GM19238 (cell line): Measurements from ENCODE around the gene DOCK10.

ENCODE experiments used
- DNase-seq: peaks from one replicate; pipeline ENCODE4 v3.0.0; 2011; ENCODE audit warnings: low spot score; ENCODE audit not compliant: insufficient read length

Gene DOCK10

DNA sequence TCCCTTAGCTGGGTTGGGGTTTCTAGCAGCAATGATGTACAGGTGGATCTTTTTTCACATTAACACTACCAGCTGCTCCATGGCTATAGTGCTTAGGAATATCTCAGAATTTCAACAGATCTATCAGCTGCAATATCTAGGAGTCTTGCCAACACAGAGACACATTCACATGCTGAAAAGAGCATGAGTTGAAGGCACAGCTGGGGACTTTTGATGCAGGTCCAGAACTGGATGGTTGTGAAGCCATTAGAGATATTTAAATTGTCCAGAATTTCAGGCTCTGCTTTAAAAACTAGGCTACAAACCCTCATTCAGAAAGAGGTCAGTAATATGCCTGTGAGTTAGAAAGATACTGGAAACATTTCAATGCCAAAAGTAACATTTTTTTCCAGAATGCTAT lies 203.9 kb downstream of the DOCK10 start:
- DNase-seq, result no peak

DNA sequence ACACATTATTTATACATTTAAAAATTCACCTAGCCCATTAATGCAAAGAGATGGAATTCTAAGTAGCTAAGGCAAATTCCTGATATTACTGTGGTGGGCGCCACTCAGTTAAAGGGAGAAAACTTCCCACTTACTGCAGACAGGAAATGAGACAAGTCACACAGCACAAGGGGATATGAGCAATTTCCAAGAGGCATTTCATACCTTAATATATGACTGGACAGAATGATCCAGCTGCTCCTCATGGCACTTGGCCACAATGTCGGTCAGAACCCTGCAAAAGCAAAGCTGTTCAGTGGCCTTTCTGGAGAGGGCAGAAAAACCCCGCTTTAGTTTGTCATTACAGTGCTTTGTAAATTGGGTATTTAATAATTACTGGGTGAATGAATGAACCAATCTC lies 204.7 kb downstream of the DOCK10 start:
- DNase-seq, result no peak

DNA sequence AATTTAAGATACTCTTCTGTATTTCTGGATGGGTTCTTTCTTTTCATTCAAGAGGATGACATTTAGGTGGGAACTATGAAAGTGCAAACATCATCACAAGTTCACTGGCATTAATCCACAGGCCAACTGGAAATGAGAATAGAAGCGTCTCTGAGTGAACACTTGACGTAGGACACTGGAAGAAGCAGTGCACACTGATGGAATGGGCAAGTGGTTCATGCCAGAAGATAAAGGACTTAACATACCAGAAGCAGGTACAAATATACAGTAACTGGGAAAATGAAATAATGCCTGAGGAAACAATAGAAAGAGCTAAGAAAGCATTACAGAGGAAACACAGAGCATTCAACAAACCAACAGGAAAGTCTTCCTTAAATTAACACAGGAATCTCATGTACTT lies 205.2 kb downstream of the DOCK10 start:
- DNase-seq, result no peak

DNA sequence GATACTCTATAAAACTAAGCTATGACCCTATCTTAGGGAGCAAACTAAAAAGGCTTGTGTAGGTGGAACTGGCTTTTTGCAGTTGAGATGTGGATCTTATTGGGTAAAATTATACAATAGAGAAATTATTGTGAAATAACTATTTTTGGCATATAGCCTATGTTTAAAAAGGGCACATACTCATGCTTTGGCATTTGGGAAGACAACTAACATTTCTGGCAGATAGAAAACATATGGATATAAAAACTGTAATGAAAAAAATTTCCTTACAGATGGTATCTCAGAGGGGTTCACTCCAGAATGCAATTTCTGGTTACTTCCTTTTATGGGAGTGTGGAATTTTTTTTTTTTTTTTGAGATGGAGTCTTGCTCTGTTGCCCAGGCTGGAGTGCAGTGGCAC lies 206.0 kb downstream of the DOCK10 start:
- no peak for DNase-seq

DNA sequence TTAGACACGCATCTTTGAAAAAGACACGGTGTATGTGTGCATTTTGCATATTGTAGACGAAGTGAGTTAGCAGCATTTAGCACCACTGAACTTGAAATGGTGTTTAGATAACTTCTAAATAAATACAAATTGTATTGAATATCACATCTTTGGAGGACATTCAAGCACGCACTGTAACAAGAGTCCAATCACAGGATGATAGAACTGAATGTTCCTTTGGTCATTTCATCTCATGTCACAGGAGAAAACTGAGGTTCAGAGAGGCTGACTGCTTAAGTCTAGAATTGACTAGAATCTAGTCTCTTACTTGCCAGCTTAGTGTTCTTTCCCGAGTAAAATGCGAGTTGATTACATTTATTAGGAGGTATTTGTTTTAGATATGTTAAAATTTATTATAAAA lies 206.9 kb downstream of the DOCK10 start:
- DNase-seq, result no peak

DNA sequence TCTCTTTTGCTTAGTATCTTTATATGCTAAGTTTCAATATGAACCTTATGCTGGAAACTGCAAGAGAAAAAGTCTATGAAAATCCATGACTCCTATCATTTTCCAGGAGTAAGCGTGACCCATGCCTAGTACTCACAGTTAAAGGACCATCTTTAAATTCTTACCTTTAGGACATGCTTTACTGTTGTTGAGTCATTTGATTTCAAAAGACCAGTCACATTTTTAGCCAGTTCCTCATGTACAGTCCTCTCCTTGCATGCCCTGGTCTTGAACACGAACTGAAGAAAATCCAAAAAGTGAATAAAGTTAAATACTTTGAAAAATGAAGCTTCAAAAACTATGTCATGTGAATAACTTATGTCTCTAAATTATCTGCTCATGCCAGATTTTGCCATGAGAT lies 208.3 kb downstream of the DOCK10 start:
- no peak for DNase-seq

DNA sequence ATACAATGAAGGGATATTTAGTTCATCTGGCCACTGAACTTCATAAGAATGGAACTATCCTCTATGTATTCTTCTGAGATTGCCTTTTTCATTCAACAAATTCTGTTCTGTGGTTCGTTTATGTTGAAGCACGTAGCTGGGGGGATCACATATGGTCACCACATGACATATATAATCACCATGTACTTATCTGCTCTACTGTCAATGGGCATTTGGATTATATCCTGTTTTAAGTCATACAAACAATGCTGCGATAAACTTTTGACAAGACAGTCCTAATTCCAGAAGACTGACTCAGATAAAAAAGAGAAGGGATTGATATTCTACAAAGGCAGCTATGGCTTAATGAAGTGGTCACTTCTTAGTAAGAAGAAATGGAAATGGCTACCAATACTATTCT lies 210.1 kb downstream of the DOCK10 start:
- DNase-seq, result no peak

DNA sequence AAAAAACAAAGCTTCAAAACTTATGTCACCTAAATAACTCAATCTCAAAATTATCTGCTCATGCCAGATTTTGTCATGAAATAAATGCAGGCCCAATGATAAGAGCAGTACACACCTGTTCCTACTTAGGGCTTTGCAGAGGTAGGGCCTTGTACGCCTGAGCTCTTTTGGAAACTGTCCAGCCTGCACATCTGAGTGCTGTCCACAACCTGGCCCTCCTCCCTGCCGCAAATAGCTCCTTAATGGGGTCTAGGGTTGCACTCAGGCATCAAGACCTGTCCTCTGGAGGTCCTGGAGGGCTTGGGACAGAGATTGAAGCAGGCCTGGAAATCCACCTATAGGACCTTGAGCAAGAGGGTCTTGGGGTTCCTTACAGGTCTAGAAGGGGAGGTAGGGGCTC lies 210.7 kb downstream of the DOCK10 start:
- DNase-seq, result no peak

DNA sequence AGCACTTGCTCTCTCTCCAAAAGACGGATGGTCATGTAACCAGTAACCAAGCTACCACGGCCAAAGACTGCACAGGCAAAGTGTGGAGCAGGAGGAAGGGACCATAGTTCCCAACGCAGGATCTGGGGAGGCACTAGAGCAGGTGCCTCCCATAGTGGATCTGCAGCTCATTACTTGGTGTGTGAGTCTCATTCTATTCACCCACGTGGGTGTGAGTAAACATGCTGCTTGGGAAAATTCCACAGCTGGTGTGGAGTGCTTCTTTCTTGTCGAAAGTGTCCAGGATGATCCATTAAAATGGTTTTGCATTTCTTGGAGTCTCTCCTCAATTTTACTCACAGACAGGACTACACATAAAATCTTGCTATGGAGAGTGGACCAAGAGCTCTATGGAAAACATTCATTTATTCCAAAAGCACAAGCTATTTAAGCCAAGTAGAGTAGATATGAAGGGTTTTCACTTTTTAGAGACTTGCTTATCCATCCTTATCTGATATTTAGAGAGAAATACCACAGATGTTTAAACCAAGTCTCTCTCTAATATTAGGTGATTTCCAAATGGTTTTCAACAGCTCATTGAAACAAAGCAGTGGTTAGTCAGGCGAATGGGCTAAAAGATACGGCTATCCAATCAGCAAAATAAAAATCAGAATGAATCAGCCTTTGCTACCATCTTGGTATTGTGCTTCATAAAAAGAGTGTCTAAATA lies 221.8 kb downstream of the DOCK10 start:
- DNase-seq, result no peak

DNA sequence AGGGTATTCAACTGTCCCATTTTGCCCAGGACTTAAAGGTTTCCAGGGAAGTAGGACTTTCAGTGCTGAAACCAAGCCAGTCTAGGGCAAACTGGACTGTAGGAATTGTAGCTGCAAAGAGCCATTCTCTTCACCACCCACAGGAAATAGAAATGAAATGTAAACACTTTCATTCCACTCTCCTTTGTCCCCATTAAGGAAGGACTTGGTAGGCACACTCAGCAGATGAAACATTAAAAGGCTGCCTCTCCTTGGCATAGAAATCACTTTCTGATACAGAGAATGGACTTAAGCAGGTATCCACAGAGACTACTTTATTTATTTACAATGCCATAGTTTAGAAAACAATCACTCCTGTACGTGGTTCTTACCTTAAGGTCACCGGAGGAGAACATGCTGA lies 223.2 kb downstream of the DOCK10 start:
- no peak for DNase-seq

DNA sequence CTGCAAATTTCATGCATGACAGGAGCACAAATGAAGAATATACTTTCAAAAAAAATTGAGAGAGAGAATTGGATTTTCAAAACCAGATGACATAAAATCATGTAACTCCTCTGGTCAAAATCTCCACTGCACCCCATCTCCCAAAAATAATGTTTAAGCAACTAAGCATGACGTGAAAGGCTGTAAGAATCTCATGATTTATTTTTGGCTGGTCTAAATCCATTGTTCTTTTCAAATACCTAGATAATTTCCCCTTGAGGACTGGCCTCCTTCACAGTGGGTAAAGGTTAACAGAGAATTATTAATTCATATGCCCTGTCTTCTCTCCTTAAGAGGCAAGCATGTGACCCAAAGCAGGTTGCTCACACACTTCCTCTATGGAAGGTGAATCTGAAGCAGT lies 224.6 kb downstream of the DOCK10 start:
- no peak for DNase-seq

DNA sequence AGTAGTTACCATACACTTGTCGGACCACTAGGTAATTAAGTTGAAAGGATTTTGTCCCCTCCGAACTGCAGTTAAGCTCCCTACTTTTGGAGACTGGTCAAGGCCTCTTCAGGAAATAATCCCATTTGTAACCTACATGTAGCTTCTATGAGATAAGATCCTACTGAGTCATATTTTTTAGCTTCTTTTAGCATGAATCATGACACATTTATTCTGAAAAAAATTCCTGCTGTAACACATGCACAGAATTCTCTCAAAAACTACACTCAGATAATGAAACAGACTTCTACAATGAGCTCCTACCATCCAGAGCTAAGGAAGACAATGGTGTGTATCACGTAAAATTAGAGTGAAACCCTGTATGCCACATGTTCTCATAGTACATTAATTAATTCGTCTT lies 225.5 kb downstream of the DOCK10 start:
- DNase-seq, result no peak

DNA sequence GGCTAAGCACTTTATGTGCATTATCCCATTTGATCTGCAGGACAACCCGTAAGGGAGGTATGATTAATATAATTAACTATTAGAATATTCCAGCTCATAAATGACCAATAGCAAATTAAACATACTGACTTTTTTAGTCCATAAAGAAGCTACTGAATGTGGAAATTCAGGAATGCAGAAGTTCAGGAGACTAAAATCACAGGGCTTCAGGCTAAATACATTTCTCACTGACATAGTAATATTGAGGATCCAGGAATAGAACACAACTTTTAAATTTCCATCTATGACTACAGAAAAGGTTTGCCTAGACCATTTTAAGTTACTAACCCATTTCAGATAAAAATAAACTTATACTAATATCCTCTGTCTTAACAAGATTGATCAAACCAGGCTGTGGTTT lies 228.7 kb downstream of the DOCK10 start:
- DNase-seq, result no peak

DNA sequence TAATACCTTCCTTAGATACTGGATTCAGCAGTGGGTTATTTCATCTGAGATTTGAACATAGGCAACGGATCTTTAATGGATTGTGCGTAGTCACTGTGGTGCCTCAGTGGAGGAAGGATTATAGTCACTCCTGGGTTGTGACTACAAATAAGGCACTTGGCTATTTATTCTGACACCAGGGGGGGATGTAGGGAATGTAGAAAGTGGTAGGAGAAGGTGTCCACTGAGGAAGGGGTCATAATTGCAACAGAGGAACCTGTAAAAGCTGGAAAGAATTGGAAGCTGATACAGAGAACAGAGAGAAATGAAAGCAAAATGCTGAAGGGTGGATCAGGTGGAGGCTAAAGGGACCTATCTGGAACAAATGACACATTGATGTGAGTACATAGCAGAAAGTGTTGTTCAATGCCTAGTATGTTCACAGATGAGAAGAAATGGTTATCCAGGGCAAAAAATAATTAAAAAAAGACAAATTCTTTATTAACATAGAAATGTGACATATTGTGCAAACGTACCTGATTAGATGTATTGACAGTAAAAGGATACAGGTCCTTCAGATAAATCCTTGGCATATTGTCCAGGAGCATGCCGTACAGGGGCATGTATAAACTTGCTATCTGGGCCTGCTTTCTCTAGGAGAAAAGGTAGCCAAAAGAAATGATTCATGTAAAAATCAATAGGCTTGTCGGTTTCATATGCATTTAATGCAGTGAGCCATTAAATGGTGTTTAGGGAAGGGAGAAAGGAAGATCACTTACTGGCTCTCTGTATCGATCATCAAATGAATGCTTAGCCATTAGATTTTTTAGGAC lies 234.9 kb downstream of the DOCK10 start:
- DNase-seq, result no peak

DNA sequence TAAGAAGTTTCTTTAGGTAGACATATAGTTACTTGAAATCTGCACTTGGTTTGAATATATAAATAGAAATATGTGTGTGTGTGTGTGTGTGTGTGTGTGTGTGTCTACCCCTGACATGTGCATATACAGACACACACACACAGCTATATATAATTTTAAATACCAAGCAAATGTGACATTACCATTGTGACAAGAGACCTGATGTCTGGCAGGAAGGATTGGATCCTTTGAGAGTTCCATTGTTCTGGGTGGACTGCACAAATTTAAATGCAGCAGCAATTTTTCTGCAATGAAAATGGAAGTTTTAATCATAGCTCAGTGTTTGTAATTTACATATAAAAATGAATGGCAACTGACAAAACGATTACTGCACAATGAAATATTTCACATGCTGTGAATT lies 238.3 kb downstream of the DOCK10 start:
- DNase-seq, result no peak

DNA sequence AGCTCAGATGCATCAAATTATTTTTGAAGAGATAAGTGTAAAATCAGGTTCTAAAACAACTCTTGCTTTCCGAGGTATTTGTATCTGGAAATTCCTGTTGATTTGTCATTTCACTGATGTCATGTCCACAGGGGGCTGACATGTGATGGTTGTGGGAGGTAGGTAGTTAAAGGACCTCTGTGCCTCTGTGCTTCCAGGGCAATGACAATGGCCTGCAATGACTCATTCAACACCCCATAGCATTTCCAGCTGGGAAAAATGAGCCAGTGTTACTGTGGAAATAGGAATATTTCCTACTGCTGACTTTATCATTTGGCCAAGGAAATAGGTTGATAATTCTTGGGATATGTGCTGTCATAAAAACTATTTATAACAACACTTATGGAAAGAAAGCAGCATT lies 239.9 kb downstream of the DOCK10 start:
- DNase-seq, result no peak

DNA sequence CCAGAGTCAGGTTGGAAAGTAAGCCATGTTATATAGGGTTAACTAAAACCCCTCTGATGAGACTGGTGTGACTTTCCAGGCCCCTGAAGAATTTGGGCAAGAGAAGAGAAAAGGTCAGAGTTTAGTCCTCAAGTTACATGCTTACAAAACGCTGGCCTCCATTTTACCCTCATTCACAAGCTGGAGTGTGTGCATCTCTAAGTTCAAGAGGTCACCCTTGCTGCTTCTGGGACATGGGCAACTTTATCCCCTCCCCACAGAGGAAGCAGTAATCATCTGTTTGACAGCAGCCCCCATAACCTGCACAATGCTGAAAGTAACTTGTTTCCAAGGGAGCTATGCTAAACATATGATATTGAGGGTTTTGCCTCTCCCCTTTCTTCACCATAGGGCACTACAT lies 240.9 kb downstream of the DOCK10 start:
- no peak for DNase-seq

DNA sequence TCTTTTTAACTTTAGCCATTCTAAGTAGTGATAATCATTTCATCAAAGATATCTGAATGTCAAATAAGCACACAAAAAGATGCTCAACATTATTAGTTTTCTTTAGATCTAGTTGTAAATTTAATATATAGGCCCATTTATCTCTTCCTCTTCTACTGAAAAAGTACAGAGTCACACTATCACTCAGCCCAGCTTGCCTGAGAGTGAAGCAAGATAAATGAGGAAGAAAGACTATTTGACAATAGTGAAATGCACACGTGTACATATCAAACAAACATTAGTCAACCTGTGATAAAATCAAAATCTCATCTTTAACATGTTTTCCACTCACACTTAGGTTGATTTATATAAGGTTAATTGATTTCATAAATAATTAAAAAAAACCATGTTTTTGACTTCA lies 242.6 kb downstream of the DOCK10 start:
- DNase-seq, result no peak

DNA sequence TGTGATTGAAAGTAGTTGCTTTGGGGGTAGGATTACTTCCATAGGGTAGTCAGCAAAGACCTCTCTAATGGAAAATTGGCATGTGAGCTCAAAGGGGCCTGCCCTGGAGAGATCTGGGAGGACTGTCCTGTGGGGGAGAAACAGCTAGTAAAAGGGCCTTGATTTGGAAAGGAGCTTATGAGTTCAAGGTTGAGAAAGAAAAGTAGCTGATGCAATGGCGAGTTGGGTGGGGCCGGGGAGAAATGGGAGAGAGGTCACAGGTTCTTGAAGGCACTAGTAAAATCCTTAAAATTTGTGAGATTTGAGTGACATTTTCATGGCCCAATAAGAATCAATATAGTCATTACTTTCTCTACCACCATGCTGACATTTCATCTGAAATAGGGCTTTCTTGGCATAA lies 244.1 kb downstream of the DOCK10 start:
- no peak for DNase-seq

DNA sequence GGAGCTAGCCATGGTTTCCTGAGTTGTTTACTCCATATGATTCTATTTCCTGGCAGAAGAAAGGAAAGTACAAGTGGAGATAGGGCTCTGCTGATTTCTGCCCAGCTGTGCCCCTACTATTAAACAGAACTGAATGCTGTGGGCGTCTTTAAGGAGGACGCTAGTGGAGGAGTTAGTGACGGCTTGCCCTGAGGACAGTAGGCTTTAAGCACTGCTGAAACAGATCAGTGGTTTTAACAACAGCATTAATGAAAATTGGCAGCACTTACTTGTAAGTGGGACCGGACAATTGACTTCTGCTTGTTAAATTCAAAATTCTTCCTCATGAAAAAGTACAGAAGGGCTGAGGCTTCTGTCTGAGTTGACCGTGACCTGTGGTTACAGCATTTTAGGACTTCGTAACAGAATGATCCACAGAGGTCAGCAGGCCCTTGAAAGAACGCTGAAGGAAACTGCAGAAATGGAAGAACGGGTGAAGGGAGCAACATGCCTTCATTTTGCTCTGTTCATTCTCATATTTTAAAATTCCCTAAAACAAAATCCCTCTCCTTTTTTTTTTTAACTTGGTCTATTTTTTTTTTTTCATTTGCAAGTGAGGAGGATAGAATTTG lies 245.5 kb downstream of the DOCK10 start:
- no peak for DNase-seq

DNA sequence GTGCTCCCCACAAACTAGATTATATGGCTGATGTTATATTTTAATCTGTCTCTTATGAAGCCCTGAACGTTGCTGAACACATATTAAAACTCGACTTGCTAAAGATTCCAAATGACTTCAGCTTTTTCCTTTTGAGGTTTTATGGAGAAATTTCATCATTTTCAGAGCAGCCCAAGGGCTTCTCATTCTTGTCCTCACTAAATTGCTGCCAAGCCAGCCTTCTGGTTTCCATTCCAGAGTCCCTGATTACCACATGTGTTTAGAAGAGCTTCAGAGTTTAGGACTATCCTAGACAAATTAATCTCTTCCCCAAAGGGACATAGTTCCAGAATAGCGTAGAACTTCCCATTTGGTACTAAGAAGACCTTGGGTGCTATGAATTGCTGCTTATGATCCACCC lies 248.3 kb downstream of the DOCK10 start:
- DNase-seq, result no peak

DNA sequence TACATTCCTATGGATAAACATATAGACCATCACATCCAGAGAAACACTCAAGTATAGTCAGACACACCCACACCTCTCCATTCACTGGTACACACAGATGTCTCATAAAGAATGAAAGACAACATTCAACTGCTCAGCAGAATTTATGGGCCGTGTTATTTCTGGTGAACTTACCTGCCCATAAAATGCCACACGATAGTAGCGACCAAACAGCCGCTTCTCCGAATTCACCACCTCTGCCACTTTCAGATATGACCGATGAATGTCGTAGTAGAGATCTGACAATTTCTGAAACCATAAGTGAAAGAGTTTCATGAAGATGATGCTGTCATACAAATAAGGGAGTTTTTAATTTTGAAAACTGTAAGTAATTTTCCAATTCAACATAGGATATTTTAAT lies 255.4 kb downstream of the DOCK10 start:
- no peak for DNase-seq

DNA sequence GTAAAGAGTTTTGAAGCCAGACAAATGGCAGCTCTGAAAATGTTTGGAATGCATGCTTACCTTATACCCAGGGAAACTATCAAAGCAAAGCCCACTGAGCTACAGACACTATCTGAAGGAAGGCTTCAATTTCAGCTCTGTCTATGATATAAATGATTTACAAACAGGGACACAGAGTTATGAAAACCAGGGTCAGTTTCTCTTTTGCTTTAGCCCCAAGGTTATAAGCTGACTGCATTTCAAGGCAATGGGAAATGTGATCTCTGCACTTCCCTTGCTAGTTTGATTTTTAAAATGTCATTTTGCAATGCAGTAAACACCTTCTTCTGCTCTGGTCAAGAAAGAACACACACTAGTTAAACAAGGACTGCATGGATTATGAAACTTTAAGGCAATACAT lies 260.9 kb downstream of the DOCK10 start:
- DNase-seq, result no peak
